Measurements from ENCODE around the gene MFAP3.

DNA sequence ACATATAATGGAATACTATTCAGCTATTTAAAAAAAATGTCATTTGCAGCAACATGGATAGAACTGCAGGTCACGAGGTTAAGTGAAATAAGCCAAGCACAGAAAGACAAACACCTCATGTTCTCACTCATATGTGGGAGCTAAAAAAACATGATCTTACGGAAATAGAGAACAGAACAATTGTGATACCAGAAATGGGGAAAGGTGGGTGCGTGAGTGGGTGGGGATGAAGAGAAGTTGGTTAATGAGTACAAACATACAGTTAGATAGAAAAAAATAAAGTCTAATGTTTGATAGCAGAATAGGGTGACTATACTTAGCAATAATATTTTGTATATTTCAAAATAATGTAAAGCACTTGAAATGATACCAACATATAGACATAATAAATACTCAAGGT lies 38.8 kb upstream of the MFAP3 start:
- TF ChIP-seq CTCF (IDR thresholded peaks at IDR 0.05) (no peak), ZFX (IDR thresholded peaks at IDR 0.05; ENCODE audit: borderline replicate concordance) (no peak)
